IMR-90 (cell line): ENCODE results near the gene MARCKS.

ENCODE experiments used
- BHLHE40 ChIP-seq: fragments of 150-350 bp; IDR thresholded peaks from 2 replicates; pipeline ENCODE4 v1.6.1; 2016; ENCODE audit warnings: mild to moderate bottlenecking, low read depth, low read length
- CEBPB ChIP-seq: IDR thresholded peaks from 2 replicates; pipeline ENCODE4 v1.6.1; 2012; ENCODE audit warnings: low read depth, low read length, improper control_type of control experiment
- CTCF ChIP-seq: conservative IDR thresholded peaks from 2 replicates; pipeline ENCODE4 v1.5.1; 2012; ENCODE audit warnings: mild to moderate bottlenecking, low read depth, low read length, improper control_type of control experiment
- ELK1 ChIP-seq: fragments of 150-350 bp; IDR thresholded peaks from 2 replicates; pipeline ENCODE4 v1.6.1; 2016; ENCODE audit warnings: low read depth, mild to moderate bottlenecking, low read length, moderate library complexity, borderline replicate concordance
- FOS ChIP-seq: fragments of 150-350 bp; IDR thresholded peaks from 2 replicates; pipeline ENCODE4 v1.6.1; 2016; ENCODE audit warnings: low read depth, low read length
- NFE2L2 ChIP-seq: fragments of 150-350 bp; IDR thresholded peaks from 2 replicates; pipeline ENCODE4 v1.6.1; 2016; ENCODE audit warnings: low read depth, mild to moderate bottlenecking, low read length
- POLR2A ChIP-seq: IDR thresholded peaks from 2 replicates; pipeline ENCODE4 v1.6.1; 2012; ENCODE audit warnings: mild to moderate bottlenecking, low read depth, low read length
- RCOR1 ChIP-seq: IDR thresholded peaks from 2 replicates; pipeline ENCODE4 v1.6.1; 2012; ENCODE audit warnings: mild to moderate bottlenecking, low read length, improper control_type of control experiment; ENCODE audit not compliant: insufficient replicate concordance
- RFX5 ChIP-seq: IDR thresholded peaks from 2 replicates; pipeline ENCODE4 v1.8.0; 2012; ENCODE audit warnings: low read depth, mild to moderate bottlenecking, low read length, moderate library complexity
- SMC3 ChIP-seq: fragments of 150-350 bp; IDR thresholded peaks from 2 replicates; pipeline ENCODE4 v1.6.1; 2016; ENCODE audit warnings: low read depth, mild to moderate bottlenecking, antibody characterized with exemption, low read length, moderate library complexity

- TF ChIP-seq CTCF: no peak
- no peak for TF ChIP-seq SMC3
- no peak for TF ChIP-seq POLR2A
- TF ChIP-seq RFX5: no peak
- no peak for TF ChIP-seq ELK1
- no peak for TF ChIP-seq RCOR1
- no peak for TF ChIP-seq NFE2L2
- no peak for TF ChIP-seq CEBPB
- TF ChIP-seq BHLHE40: no peak
- TF ChIP-seq FOS: no peak
Observed at GRCh38 chr6:113830140-113830539, 27.0 kb upstream of the MARCKS start.
